Left renal cortex interstitium (tissue), 4 donors: ENCODE measurements around the gene NFKB2. TPM values are rescaled to one million over a fixed set of nuclear protein-coding genes. Genes with fewer than 3 reads are reported as not detected.
A peak's percentile ranks its signal among the peaks of the same experiment; 100 is the strongest.

Source experiments
- DNase-seq, 4 donors: peaks; one replicate each; pipeline ENCODE4 v3.0.0-alpha.2; 2013; ENCODE audit warnings: low read depth in 4 of 4, low spot score in 2 of 4, missing footprints in 1 of 4
- polyA plus RNA-seq, 4 donors: library from polyadenylated mRNA; unstranded; fragments of 120-200 nt; gene quantifications; one replicate each; pipeline ENCODE4 v1.2.1, GENCODE V29; 2013; ENCODE audit not compliant: insufficient read length in 4 of 4

Gene NFKB2
- polyA plus RNA-seq, 4 donors, result 16.8 to 22.7 (median 21.4) TPM

DNA sequence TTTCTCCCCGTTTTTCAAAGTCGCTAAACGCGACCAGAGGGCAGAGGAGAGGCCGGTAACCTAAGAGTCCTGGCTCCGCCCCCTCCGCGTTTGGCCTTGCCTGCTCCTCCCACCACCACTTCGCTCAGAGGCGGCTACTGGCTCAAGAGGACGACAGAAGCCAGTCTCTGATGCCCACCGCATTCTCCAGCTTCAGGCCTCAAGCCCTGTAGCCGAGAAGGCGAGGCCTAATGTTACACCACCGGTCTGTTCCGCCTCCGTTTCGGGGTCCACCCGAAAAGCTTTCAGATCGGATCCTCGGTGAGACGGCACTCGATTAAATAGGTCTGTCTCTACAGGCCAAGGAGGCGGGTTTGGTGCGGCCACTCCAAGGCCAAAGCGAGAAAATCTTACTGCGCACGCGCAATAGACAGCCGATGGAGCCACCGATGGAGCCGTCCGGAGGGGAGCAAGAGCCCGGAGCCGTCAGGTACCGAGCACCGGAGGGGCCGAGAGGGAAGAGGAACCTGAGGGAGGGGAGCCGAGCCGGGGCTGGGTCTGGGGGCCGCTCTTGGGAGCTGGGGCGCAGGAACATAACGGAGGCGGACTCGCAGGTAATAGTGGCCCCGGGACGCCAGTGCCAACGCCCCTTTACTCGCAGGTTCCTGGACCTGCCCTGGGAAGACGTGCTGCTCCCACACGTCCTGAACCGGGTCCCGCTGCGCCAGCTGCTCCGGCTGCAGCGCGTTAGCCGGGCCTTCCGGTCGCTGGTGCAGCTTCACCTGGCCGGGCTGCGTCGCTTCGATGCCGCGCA is 25.4 kb downstream of the NFKB2 start, which contains the start of gene FBXL15:
Gene FBXL15 (plus strand): TSS at position 123 of the 793 bp plus-strand sequence. CDS start 294 bp downstream, at position 417.
- peak; percentile 93 to 99 (median 98) for DNase-seq

GRCh38 chr10:102421507-102421756 is 25.9 kb downstream of the NFKB2 start:
- no peak for DNase-seq

GRCh38 chr10:102421757-102422512 is 26.4 kb downstream of the NFKB2 start:
- no peak for DNase-seq

DNA sequence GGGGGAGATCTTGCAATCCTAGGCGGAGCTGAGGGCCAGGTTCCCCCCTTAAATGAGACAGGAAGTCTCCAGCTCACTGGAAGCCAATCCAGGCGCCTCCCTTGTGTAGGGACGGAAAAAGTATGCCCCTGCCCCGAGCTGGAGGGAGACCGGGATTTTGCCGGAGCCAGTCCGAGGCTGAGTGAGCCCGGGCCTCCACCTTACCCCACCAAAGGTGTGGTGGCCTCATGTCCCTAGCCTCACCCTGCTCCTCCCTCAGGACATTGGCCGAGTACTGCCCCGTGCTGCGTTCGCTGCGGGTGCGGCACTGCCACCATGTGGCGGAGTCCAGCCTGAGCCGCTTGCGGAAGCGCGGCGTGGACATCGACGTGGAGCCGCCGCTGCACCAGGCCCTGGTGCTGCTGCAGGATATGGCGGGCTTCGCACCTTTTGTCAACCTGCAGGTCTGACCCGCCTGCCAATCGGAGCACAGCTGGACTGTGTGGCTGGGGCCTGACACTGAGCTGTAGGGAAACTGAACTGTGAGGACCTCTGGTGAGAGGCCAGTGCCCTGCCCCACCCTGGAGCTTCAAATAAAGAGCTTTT is 27.1 kb downstream of the NFKB2 start:
- no peak for DNase-seq

GRCh38 chr10:102423372-102423968 is 28.0 kb downstream of the NFKB2 start:
- no peak for DNase-seq

DNA sequence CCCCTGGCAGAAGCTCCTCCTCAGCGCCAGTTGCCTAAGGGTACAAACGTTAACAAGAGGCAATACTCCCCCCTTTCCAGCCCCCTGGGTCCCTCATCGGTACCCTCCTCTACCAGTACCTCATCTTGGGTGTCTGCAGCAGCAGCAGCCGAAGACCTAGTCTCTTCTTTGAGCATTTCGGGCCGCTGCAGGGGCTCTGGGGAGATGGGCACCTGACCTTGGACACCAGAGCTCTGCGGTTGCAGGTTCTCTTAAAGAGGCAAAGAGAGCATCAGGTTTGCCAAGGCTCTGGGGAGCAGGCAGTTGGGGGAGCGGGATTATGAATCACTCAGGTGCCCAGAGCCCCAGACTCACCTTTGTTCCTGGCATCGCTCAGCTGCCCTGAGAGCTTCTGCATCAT is 28.6 kb downstream of the NFKB2 start:
- no peak for DNase-seq

GRCh38 chr10:102424916-102425315 is 29.4 kb downstream of the NFKB2 start:
- DNase-seq, result no peak

GRCh38 chr10:102425444-102425843 is 29.9 kb downstream of the NFKB2 start:
- no peak for DNase-seq

DNA sequence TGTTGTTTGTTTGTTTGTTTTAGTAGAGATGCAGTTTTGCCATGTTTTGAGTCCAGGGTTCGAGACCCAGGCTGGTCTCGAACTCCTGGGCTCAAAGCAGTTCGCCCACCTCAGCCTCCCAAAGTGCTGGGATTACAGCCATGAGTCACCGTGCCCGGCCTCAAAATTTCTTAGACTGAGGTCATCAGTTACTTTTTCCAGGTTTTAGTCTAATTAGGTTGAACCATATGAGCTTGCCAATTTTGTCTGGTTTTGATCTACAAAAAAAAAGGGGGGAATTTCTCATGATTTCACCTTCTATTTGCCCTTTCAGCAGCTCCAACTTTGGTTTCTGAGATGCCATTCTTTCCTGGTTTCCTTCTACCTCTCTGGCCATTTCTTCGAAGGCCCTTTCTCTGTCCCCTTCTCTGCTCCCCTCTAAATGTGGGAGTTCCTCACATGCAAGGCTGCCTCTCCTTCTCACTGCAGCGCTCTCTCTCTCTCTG is 31.3 kb downstream of the NFKB2 start:
- DNase-seq, result no peak

GRCh38 chr10:102429468-102429867 is 34.0 kb downstream of the NFKB2 start:
- no peak for DNase-seq

- DNase-seq, result no peak
Observed at GRCh38 chr10:102431452-102432124, 36.1 kb downstream of the NFKB2 start.

DNA sequence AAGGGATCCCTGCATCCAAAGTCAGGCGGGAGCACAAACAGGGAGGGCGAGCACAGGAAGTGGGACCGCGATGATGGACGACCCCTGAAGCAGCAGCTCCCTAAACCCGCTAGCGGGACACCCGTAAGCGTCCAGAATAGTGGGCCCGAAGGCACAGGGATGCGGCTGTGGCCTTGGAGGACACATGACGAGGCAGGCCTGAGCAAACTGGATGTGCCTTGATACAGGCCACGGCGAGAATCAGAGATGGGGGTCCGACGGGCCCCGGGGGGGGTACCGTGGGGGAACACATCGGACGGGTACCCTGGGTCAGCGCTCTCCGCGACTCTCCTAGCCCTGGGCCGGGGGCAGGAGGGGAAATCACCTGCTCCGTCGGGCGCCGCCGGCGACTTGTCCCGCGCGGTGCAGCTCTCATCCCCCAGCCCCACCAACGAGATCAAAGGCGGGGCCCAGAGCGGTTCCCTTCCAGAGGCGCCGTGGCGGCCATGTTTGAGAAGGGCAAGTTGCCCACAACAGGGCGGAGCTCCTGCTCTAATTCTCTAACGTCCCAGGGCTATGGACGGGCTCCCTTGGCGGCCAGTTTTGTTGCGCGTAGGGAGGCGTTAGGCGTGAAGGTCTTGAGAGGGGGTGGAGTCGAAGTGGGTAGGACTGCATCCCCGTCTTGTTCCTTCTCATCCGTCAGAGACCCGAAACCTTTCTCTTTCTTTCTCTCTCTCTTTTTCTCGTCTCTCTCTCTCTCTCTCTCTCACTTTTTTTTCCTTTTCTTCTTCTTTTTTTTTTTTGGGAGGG is 36.9 kb downstream of the NFKB2 start, which contains the start of gene CUEDC2:
Gene CUEDC2 (minus strand): TSS at position 413 of the 789 bp plus-strand sequence. CDS start 7,386 bp downstream, outside the sequence.
- DNase-seq, result peak; percentile 93 to 98 (median 94)

- no peak for DNase-seq
Observed at GRCh38 chr10:102433619-102434046, 38.1 kb downstream of the NFKB2 start.

- no peak for DNase-seq
Observed at GRCh38 chr10:102434394-102435132, 39.1 kb downstream of the NFKB2 start.

GRCh38 chr10:102435133-102435497 is 39.6 kb downstream of the NFKB2 start:
- DNase-seq, result no peak

GRCh38 chr10:102435529-102436233 is 40.2 kb downstream of the NFKB2 start:
- no peak for DNase-seq

- no peak for DNase-seq
Observed at GRCh38 chr10:102436312-102436711, 40.8 kb downstream of the NFKB2 start.

GRCh38 chr10:102437515-102437914 is 42.0 kb downstream of the NFKB2 start:
- no peak for DNase-seq
